T-helper 17 cell (primary cell): ENCODE results near the gene PTPRN2. TPM values are rescaled to one million over a fixed set of nuclear protein-coding genes. Genes with fewer than 3 reads are reported as not detected.
"Not testable (repeated sequence)": the region's sequence is repeated elsewhere in the genome, so short reads cannot be mapped to it uniquely, and the experiment has no call there.

ENCODE experiments used
- ATAC-seq: fragments of 150-1000 bp; cut with Tn5 transposase; 2 replicates; pipeline ENCODE4 v1.10.0; 2021; ENCODE audit warnings: mild to moderate bottlenecking, moderate library complexity
- DNase-seq, 3 donors: peaks; one replicate each; pipeline versions ENCODE4 v3.0.0 to v3.0.0-alpha.2; 2020 to 2021
- H3K9me3 ChIP-seq: one replicate; pipeline ENCODE4 v1.7.0; 2013; ENCODE audit warnings: low read length, mild to moderate bottlenecking; ENCODE audit not compliant: control insufficient read depth, poor library complexity, severe bottlenecking
- H3K27ac Mint-ChIP-seq: one replicate; pipeline ENCODE4 v1.8.0; 2022; ENCODE audit warnings: mild to moderate bottlenecking, moderate library complexity, mixed read lengths
- H3K27me3 Mint-ChIP-seq: one replicate; pipeline ENCODE4 v1.8.0; 2022; ENCODE audit warnings: mixed read lengths
- H3K36me3 Mint-ChIP-seq: one replicate; pipeline ENCODE4 v1.8.0; 2022; ENCODE audit warnings: low read depth, mixed read lengths
- H3K4me1 Mint-ChIP-seq: one replicate; pipeline ENCODE4 v1.8.0; 2022; ENCODE audit warnings: mild to moderate bottlenecking, mixed read lengths
- H3K4me3 Mint-ChIP-seq: one replicate; pipeline ENCODE4 v1.8.0; 2022; ENCODE audit warnings: mild to moderate bottlenecking, moderate library complexity, mixed read lengths
- total RNA-seq, 4 donors: library from RNA in 2 of 4; stranded (reverse) in 2 of 4; gene quantifications; one replicate each; pipeline ENCODE4 v1.2.3 and lab custom pipeline; 2022 to 2026

PTPRN2 gene
- total RNA-seq, 2 donors from 2014 or later, result 0.42 to 0.57 TPM

DNA sequence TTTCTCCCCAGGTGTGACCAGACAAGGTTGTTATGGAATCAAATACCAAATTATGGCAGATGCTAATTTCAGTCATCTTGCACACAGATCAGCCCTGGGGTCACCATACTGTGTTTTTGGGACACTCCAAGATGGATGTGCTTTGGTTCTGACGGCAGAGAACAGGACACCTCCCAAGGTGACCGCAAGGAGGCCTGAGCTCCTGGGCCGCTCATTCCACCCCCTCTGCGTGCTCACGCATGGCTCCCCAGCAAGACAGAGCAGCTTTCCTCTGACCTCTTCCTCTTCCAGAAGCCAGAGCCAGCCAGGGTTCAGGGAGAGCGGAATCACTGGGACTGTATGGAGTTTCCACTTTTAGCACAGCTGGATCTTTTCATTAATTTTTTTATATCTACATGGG is 848.0 kb downstream of the PTPRN2 start:
- no peak overlapping the region for H3K4me3 Mint-ChIP-seq
- ATAC-seq, result no peak
- no peak for DNase-seq
- peaks cover 2% of the 10 kb centered on the region for H3K4me1 Mint-ChIP-seq
- peaks cover 45% of the 10 kb centered on the region for H3K27me3 Mint-ChIP-seq
- H3K9me3 ChIP-seq, result no peaks in the 10 kb centered on the region
- no peak overlapping the region for H3K27ac Mint-ChIP-seq
- no peaks in the 10 kb centered on the region for H3K36me3 Mint-ChIP-seq

DNA sequence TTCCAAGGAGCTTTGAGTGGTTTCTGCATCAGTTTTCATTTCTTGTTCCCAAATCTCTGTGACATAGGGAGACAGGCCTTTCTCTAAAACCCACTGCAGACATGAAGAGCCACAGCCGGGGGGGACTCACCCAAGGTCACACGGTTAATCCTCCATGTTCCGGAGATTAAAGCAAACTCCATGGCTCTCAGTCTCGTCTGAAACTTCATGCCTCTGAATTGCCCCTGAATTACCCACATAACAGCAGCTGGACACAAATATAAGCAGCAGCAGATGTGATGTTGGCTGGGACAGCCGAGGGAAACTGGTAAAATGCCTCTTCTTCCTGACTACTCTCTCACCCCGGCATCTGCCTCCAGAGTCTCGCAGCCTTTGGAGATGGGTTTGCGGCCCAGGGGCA is 848.6 kb downstream of the PTPRN2 start:
- peaks cover 2% of the 10 kb centered on the region for H3K4me1 Mint-ChIP-seq
- no peaks in the 10 kb centered on the region for H3K9me3 ChIP-seq

DNA sequence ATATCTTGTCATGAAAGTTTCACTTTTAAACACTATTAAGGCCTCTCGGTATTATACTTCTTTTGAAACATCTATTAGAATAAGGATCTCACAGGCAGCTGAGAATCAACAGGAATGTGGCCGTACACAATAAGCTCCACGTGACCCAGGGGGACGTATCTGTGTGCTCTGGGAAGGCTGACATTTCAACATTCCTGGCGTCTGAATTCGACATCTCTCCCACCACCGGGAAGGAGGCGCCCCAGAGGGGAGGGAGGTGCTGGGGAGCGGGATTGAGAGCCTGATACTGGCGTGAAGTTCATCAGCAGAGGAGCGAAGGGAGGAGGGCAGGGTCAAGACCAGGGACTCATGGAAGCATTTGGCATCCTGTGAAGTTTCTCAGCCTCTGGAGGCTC is 849.6 kb downstream of the PTPRN2 start:
- H3K36me3 Mint-ChIP-seq, result no peaks in the 10 kb centered on the region
- no peaks in the 10 kb centered on the region for H3K9me3 ChIP-seq
- H3K4me1 Mint-ChIP-seq, result peaks cover 2% of the 10 kb centered on the region
- DNase-seq (no peak), ATAC-seq (no peak)
- no peak overlapping the region for H3K27ac Mint-ChIP-seq
- H3K4me3 Mint-ChIP-seq, result no peak overlapping the region
- H3K27me3 Mint-ChIP-seq, result peaks cover 39% of the 10 kb centered on the region

More for the DNA sequence above, 848.6 kb downstream of the PTPRN2 start:
- ATAC-seq, result no peak
- Mint-ChIP-seq H3K4me3 (no peak overlapping the region), H3K36me3 (no peaks in the 10 kb centered on the region), H3K27ac (no peak overlapping the region), H3K27me3 (peaks cover 45% of the 10 kb centered on the region)
- no peak for DNase-seq

DNA sequence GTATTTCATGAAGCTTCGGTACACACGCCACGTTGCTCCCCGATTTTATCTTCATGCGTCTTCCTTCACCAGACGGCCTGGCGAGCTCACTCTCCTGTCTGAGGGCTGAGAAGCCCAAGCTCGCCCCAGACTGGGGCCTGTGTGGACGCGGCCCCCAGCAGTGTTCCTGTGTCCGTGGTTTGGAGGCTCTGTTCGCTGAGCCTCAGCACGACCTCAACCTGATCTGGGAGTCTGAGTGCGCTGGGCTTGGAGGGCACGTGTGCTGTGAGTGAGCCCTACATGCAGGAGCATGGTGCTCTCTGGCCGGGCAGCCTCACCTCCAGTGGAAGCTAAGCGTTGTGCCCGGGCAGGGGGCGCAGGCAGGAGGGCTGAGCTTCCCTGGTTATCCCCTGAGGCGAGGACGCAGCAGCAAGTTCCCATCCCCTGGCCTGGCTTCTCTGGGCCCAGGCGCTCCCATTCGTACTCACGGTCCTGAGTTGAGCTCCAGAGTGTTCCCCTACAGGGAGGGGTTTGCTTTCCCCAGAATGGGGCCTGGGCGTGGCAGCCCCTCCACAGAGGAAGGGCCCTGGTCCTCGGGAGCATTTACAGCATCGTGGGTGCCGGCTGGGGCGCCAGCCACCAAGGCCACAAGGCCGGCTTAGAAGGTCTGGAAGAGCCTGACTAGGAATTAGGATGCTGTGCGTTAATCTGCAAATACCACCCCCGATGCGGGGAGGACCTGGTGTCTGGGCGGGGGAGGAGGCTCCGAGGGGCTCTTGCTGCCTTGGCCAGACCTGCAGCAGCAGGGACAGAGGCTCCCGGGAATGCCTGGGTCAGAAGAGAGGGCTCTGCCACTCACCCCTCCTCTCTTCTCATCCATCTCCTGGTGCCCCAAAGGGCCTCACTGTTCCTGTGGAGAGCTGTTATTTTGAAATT is 850.2 kb downstream of the PTPRN2 start:
- no peak overlapping the region for H3K4me3 Mint-ChIP-seq
- no peak overlapping the region for H3K27ac Mint-ChIP-seq
- H3K27me3 Mint-ChIP-seq, result peaks cover 39% of the 10 kb centered on the region
- no peaks in the 10 kb centered on the region for H3K36me3 Mint-ChIP-seq
- ATAC-seq, result no peak
- no peaks in the 10 kb centered on the region for H3K9me3 ChIP-seq
- peaks cover 2% of the 10 kb centered on the region for H3K4me1 Mint-ChIP-seq
- no peak for DNase-seq

DNA sequence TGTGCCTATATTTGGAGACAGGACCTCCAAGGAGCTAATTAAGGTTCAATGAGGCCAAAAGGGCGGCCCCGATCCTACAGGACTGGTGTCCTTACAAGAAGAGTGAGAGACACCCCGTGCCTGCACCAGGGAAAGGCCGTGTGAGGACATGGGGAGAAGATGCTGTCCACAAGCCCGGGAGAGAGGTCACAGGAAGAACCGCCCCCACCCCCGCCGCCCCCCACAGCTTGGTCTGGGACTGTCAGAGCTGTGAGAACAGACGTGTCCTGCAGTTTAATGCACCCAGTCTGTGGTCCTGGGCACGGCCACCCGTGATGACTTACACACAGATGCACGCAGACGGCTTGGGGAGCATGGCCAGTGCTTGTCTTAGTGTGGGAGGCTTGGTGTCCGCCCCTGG is 851.3 kb downstream of the PTPRN2 start:
- Mint-ChIP-seq H3K4me3 (no peak overlapping the region), H3K36me3 (no peaks in the 10 kb centered on the region), H3K27me3 (peaks cover 31% of the 10 kb centered on the region), H3K4me1 (peaks cover 2% of the 10 kb centered on the region), H3K27ac (no peak overlapping the region)
- ATAC-seq, result no peak
- DNase-seq, result no peak
- no peaks in the 10 kb centered on the region for H3K9me3 ChIP-seq

DNA sequence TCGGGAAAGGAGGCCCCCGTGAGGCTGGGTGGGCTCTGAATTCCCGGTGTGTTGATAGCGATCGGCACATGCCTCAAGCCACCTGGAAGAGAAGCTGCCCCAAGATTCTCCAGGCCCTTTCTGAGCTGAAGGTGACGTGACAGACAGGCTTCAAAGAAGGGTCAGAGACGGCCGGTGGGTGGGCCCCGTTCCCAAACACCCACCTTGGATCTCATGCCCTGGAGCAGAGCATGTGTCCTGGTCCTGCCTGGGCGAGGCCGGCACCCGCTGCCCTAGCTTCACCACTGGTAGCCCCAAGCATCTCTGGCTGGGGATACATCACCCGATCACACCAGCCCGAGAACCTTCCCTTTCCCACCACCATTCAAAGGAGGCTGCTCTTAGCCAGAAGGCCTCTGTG is 851.8 kb downstream of the PTPRN2 start:
- ATAC-seq (no peak), DNase-seq (no peak)
- Mint-ChIP-seq H3K36me3 (no peaks in the 10 kb centered on the region), H3K4me3 (no peak overlapping the region), H3K4me1 (peaks cover 2% of the 10 kb centered on the region), H3K27ac (no peak overlapping the region), H3K27me3 (peaks cover 29% of the 10 kb centered on the region)
- H3K9me3 ChIP-seq, result no peaks in the 10 kb centered on the region

DNA sequence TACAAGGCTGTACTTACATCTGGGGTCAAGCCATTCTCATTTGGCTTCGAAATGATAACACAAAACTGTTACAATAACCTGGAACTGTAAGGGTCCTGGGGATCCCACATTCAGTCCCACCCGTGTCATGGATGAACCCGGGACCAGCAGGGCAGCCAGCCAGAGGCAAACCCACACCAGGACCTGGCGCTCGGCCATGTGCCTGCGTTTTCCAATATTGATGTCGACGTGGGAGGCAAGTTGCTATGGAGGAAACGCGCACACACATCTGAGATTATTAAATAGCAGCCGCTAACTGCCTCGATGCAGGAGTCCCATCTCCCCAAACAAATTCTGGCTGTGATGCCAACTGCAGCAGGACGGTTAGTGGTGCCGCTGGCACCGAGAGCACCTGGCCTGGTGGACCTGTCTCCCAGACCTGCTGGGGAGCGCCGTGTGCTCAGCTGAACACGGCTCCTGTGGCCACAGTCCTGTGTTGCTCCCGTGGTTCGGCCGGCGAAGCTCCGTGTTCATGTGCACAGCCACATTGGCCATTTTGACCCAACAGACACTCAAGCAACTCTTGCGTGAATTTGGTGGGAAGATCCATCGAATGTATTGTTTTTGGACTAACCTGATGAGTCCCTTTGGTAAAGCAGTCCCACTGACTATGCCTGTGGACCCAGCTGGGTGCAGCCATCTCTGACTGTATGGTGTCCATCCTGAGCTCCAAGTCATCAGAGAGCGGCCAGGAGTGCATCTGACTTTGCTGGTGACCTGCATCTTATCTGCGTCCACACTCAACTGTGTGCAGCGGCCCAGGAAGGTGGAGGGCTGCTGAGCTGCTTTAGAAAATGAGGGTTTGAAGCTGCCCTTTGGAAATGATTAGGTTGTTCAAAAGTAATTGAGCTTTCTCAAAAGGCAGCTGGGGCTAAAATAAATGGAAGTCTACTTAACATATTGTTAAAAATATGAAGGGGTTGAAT is 852.7 kb downstream of the PTPRN2 start:
- Mint-ChIP-seq H3K4me3 (no peak overlapping the region), H3K27me3 (peaks cover 24% of the 10 kb centered on the region), H3K27ac (no peak overlapping the region), H3K4me1 (peaks cover 2% of the 10 kb centered on the region), H3K36me3 (no peaks in the 10 kb centered on the region)
- no peak for DNase-seq
- H3K9me3 ChIP-seq, result no peaks in the 10 kb centered on the region
- ATAC-seq, result no peak

DNA sequence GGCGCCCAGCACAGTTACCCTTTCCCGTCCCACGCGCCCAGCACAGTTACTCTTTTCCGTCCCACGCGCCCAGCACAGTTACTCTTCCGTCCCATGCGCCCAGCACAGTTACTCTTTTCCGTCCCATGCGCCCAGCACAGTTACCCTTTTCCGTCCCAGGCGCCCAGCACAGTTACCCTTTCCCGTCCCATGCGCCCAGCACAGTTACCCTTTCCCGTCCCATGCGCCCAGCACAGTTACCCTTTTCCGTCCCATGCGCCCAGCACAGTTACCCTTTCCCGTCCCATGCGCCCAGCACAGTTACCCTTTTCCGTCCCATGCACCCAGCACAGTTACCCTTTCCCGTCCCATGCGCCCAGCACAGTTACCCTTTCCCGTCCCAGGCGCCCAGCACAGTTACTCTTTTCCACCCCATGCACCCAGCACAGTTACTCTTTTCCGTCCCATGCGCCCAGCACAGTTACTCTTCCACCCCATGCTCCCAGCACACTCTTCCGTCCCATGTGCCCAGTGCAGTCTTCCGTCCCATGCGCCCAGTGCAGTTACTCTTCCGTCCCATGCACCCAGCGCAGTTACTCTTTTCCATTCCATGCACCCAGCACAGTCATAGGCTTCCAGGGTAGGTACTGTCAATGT is 853.7 kb downstream of the PTPRN2 start:
- not testable (repeated sequence) for ATAC-seq, H3K27ac Mint-ChIP-seq, H3K4me3 Mint-ChIP-seq, DNase-seq, H3K9me3 ChIP-seq, H3K36me3 Mint-ChIP-seq, H3K4me1 Mint-ChIP-seq
- H3K27me3 Mint-ChIP-seq, result peaks cover 24% of the 10 kb centered on the region

DNA sequence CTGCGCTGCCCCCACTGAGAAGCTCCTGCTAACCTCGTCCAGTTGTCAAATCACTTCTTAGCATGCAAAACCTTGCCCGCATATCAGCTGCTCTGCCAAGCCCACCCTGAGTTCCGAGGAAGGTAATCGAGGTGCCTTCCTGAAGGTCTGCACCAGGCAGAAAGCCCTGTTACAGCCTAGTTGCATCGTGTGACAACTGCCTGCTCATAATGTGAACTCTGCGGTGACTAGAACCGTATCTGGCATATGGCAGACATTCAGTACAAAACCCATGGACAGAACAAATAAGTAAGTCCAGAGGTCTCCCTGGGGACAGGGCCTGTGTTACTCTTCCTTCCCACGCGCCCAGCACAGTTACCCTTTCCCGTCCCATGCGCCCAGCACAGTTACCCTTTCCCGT is 856.5 kb downstream of the PTPRN2 start:
- DNase-seq, result no peak
- Mint-ChIP-seq H3K36me3 (no peaks in the 10 kb centered on the region), H3K4me3 (no peak overlapping the region), H3K27ac (no peak overlapping the region), H3K27me3 (peaks cover 15% of the 10 kb centered on the region), H3K4me1 (peaks cover 2% of the 10 kb centered on the region)
- ATAC-seq, result no peak
- H3K9me3 ChIP-seq, result no peaks in the 10 kb centered on the region

DNA sequence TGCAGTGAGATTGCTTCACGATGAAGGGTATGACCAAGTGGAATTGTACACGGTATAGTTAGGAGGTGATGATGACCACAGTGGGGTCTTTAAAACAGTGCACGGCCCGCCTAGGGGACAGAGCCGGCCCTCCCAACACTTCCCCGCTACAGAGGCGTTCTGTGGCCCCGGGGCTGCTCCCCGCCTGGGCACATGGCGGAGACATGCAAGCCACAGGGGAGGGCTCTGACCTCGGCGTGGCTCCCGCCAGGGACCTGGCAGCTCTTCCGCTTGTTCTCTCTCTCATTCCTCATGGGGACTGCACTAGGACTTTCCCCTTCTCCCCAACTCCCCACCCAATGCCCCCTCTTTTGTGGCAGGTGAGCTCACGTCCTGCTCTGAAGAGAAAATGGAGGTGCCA is 857.0 kb downstream of the PTPRN2 start:
- no peaks in the 10 kb centered on the region for H3K36me3 Mint-ChIP-seq
- no peak overlapping the region for H3K4me3 Mint-ChIP-seq
- no peak overlapping the region for H3K27ac Mint-ChIP-seq
- H3K9me3 ChIP-seq, result no peaks in the 10 kb centered on the region
- peaks cover 15% of the 10 kb centered on the region for H3K27me3 Mint-ChIP-seq
- ATAC-seq (no peak), DNase-seq (no peak)
- H3K4me1 Mint-ChIP-seq, result peaks cover 2% of the 10 kb centered on the region

DNA sequence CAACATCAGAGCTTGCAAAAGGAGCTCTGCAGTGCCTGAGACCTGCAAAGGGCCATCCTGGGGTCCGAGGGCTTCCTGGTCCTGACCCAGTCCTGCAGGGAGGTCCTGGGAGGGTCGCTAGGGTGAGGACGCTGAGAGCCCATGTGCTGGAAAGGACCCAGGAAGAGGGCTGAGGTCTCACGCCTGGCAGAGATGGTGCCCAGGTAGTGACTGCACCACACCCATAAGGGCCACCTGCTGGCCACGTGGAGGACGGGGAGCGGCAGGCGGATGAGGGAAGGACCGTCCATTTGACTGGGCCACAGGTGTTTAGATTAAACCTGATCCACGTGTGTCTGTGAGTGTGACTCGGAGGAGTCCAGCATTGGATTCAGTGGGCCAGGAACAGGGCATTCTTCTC is 858.1 kb downstream of the PTPRN2 start:
- H3K27ac Mint-ChIP-seq, result no peak overlapping the region
- no peaks in the 10 kb centered on the region for H3K36me3 Mint-ChIP-seq
- peaks cover 2% of the 10 kb centered on the region for H3K4me1 Mint-ChIP-seq
- peaks cover 15% of the 10 kb centered on the region for H3K27me3 Mint-ChIP-seq
- no peaks in the 10 kb centered on the region for H3K9me3 ChIP-seq
- no peak for ATAC-seq
- no peak for DNase-seq
- peak overlapping the region; percentile 28 for H3K4me3 Mint-ChIP-seq

DNA sequence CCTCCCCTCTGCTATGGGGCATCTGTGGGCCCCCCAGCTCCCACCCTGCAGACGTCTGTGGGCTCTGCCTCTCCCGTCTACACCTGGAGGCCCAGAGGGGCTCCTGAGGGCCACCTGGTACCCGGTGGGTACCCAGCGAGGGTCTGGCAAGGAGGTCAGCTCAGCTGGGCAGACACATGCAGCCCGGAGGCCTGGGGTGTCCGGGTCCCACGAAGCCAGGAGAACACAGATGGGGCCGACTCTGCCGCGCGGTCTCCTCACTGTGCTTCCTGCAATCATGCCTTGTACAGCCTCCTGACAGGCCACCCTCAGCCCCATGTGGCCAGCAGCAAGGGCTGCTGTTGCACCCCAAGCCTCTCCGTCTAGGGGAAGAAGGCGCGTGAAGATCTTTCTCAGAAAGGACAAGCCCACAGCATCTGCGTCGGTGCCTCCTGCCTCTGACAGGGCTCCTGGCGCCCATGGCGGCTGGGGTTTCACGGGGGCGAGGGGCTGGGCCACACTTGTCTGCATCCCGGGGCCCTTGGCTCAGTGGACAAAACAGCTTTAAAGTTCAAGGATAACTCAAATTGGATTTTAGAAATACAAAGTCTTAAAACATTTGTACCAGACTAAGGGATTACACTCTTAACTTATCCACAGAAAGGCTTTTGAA is 859.5 kb downstream of the PTPRN2 start:
- DNase-seq, result no peak
- H3K4me3 Mint-ChIP-seq, result no peak overlapping the region
- no peak for ATAC-seq

More for the DNA sequence above, 859.5 kb downstream of the PTPRN2 start:
- peaks cover 27% of the 10 kb centered on the region for H3K27me3 Mint-ChIP-seq
- peaks cover 2% of the 10 kb centered on the region for H3K4me1 Mint-ChIP-seq
- peaks cover 3% of the 10 kb centered on the region for H3K36me3 Mint-ChIP-seq
- H3K27ac Mint-ChIP-seq, result no peak overlapping the region
- no peaks in the 10 kb centered on the region for H3K9me3 ChIP-seq
